ENCODE measurements around the gene MPHOSPH9. TPM values are rescaled to one million over a fixed set of nuclear protein-coding genes. Genes with fewer than 3 reads are reported as not detected.

Gene MPHOSPH9
- total RNA-seq, 1 experiment from 2014 or later, result 60.5 TPM

- Histone ChIP-seq H3K4me1 (ENCODE audit: insufficient read depth, low read length) (no peaks in the 10 kb centered on the region; the same call in 1 of the 2 replicates), H3K56ac (ENCODE audit: insufficient read length, low read depth, low read length) (no peak overlapping the region), H3K4ac (ENCODE audit: low read depth, low read length) (no peak overlapping the region), H2BK5ac (ENCODE audit: insufficient read length, low read length) (no peak overlapping the region), H3K9ac (ENCODE audit: extremely low read depth, insufficient read length, low read length) (no peak overlapping the region), H3K23me2 (ENCODE audit: insufficient read length, low read depth, low read length, poor library complexity, severe bottlenecking) (peaks cover 10% of the 10 kb centered on the region), H2AK5ac (ENCODE audit: insufficient read length, low read length) (no peak overlapping the region), H3K27ac (ENCODE audit: insufficient read length, low read depth, low read length) (no peak overlapping the region), H3K27me3 (ENCODE audit: insufficient read depth, low read length) (peaks cover 17% of the 10 kb centered on the region; the same call in 1 of the 2 replicates), H4K5ac (ENCODE audit: insufficient read length, low read depth, low read length) (no peak overlapping the region), H3K79me1 (ENCODE audit: insufficient read depth, low read depth, low read length, poor library complexity, severe bottlenecking) (no peaks in the 10 kb centered on the region), H4K20me1 (ENCODE audit: control insufficient read depth, insufficient read depth, insufficient read length) (no peaks in the 10 kb centered on the region), H2BK15ac (ENCODE audit: low read depth, low read length) (no peak overlapping the region), H3K23ac (ENCODE audit: insufficient read length, low read depth, low read length) (no peak overlapping the region), H2BK120ac (ENCODE audit: low read depth, low read length, poor library complexity, severe bottlenecking) (no peak overlapping the region), H4K8ac (replicated peaks; ENCODE audit: insufficient read length, low read depth, low read length) (no peak overlapping the region), H3K18ac (ENCODE audit: insufficient read length, low read depth, low read length) (no peak overlapping the region), H2AFZ (ENCODE audit: low read length) (no peak overlapping the region), H3K14ac (ENCODE audit: insufficient read depth, low read length) (no peak overlapping the region), H3T11ph (ENCODE audit: low read length) (no peak overlapping the region), H3K79me2 (ENCODE audit: insufficient read depth, low read length) (no peaks in the 10 kb centered on the region), H3K9me3 (ENCODE audit: control insufficient read depth, low read depth, low read length) (no peaks in the 10 kb centered on the region), H2BK20ac (ENCODE audit: low read depth, low read length, poor library complexity, severe bottlenecking) (no peak overlapping the region), H2BK12ac (ENCODE audit: insufficient read length, low read depth, low read length) (no peak overlapping the region), H3K4me2 (ENCODE audit: insufficient read depth, insufficient read length, low read length) (no peak overlapping the region), H4K91ac (ENCODE audit: insufficient read length, low read depth, low read length) (no peak overlapping the region)
- H3K27ac Mint-ChIP-seq, result no peak overlapping the region
- DNase-seq, result no peak
- no peak overlapping the region; a peak in 1 of 5 replicates for H3K4me3 Mint-ChIP-seq
- peaks cover 29 to 30% of the 10 kb centered on the region in 2 experiments for H3K4me1 Mint-ChIP-seq
- H3K36me3 Mint-ChIP-seq (ENCODE audit: insufficient read depth in 1 of 3, low read depth in 3 of 3), result peaks cover 0 to 6% (median 0%) of the 10 kb centered on the region in 3 experiments; a peak in 2 of 7 replicates
- H3K9me3 Mint-ChIP-seq, result no peaks in the 10 kb centered on the region
- H3K27me3 Mint-ChIP-seq (ENCODE audit: low read depth), result peaks cover 54% of the 10 kb centered on the region
- WGBS (ENCODE audit: extremely low coverage, insufficient read length, low lambda C conversion rate), result no CpG with 5 or more reads among the region's 9 CpGs
- TF ChIP-seq CTCF (conservative IDR thresholded peaks at IDR 0.05), result no peak
These were observed 84.7 kb downstream of the MPHOSPH9 start for GRCh38 chr12:123148223-123148622.
